Heart left ventricle (tissue), 13 donors: ENCODE data around the gene NAA60.

Experiments used
- CTCF ChIP-seq, 12 donors: fragments of 200-600 bp; sonication (generic) in 4 of 12; IDR thresholded peaks; one replicate each; pipeline versions ENCODE4 v1.5.0 to v1.8.0; 2018 to 2022; ENCODE audit warnings: antibody characterized with exemption in 12 of 12, mild to moderate bottlenecking in 5 of 12
- POLR2A ChIP-seq, 2 donors: fragments of 450-650 bp; IDR thresholded peaks; one replicate each; pipeline ENCODE4 v1.6.1; 2017; ENCODE audit warnings: antibody characterized with exemption in 2 of 2, mild to moderate bottlenecking in 2 of 2, moderate library complexity in 2 of 2
- donor health status: ischemic (EF 13 %, LVEDD 7.1; RV severe dilation, severe dysfunction).
- donor health status: DM: no; HTN: yes; CAD: no.
- donor health status: DM: no; HTN: no; CAD: no.
- donor health status: ischemic (EF 25% LVEDD 6.9; RV normal size, moderate dysfunction).
- donor health status: ischemic (EF 25% LVEDD 5.7; RV mildly dilated, moderate dysfunction).
- donor health status: ischemic (EF 35%, LVEDD 5.7; RV mildly dilated, moderate dysfunction).
- donor health status: nonischemic (EF 11% LVEDD 7.7; RV severe dilation, severe dysfunction).
- donor health status: DM: yes; HTN: yes; CAD: no.
- donor health status: PGD.
- donor health status: ischemic (EF 29% LVEDD 5.4; RV normal size, mild dysfunction).
- donor health status: nonischemic (EF 23%, LVEDD 6.1; RV moderate dilation, normal function).

- TF ChIP-seq CTCF (IDR thresholded peaks at IDR 0.05) (no peak), POLR2A (IDR thresholded peaks at IDR 0.05) (no peak)
These were observed 43.1 kb upstream of the NAA60 start for GRCh38 chr16:3400446-3400778.
